A549 treated with GW870086 at 1 μM for 4 hours (cell line): ENCODE data around the gene ITPR3. TPM values are rescaled to one million over a fixed set of nuclear protein-coding genes. Genes with fewer than 3 reads are reported as not detected.

Experiments used
- total RNA-seq: library from RNA; stranded (reverse); fragments of 200-300 nt; extraction: Qiagen RNA extraction; gene quantifications from 5 replicates; pipeline ENCODE4 v1.2.3, GENCODE V29; 2022; ENCODE audit warnings: low read depth

Gene ITPR3
- 33.8 to 49.1 TPM (median 43.2 TPM) in 5 replicates for total RNA-seq

DNA sequence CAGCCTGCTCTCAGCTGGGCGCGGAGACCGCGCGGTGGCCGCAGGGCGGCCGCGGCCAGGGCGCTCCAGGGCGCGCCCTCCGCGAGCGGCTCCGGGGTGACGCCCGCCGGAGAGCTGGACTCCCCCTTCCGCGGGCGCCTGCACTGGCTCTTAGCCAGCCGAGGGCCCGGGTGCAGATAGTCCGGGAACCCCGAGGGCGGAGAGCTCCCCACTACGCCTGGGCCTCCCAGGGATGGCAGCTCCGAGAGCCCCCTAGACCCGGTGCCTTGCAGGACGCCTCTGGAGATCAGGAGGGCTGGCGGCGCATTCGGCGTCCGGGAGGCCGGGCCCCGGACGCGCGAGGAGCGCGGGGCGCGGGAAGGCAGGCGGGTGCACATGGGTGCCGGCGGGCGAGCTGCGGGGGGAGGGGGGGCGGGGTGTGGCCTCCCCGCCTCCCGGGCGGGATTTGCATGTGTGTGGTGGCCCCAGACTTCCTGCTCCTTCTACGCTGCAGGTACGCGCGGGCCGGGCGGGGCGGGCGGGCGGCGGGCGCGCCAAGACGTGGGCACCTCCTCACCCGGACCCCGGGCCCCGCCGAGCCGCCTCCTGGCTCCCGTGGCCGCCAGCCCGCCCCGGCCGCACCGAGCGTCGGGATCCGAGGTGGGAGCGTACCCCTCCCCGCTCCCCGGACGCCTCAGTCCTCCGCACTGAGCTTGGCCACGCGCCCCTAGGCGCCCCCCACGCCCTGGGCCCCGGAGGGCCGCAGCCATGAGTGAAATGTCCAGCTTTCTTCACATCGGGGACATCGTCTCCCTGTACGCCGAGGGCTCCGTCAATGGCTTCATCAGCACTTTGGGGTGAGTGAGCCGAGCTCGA lies at the start of gene ITPR3:
Gene ITPR3, plus strand, starts transcription at position 467 of the 855 bp plus-strand sequence. Its CDS starts 281 bp downstream, at position 748.

GRCh38 chr6:33579828-33580714 lies 41.1 kb upstream of the ITPR3 start, which contains the start of gene BAK1:
BAK1 (minus strand) TSS chr6:33580276; CDS start chr6:33577604, 2,672 bp downstream.

GRCh38 chr6:33711140-33712129 lies 90.3 kb downstream of the ITPR3 start, which contains the start of gene UQCC2:
UQCC2 (minus strand) TSS chr6:33711700; CDS start chr6:33711686, 14 bp downstream.

Other genes with a start within 250 kb of the ITPR3 start
- gene KIFC1, start 229.5 kb upstream of the ITPR3 start, total RNA-seq: 37.6 to 44.2 TPM (median 39.0 TPM) in 5 replicates
- 12.5 to 19.8 TPM (median 15.7 TPM) in 5 replicates for gene PHF1, start 210.3 kb upstream of the ITPR3 start, total RNA-seq
- gene CUTA, start 203.2 kb upstream of the ITPR3 start, total RNA-seq: 180 to 224 TPM (median 198 TPM) in 5 replicates
- gene SYNGAP1, start 201.3 kb upstream of the ITPR3 start, total RNA-seq: 3.6 to 4.7 TPM (median 3.9 TPM) in 5 replicates
- 9.9 to 12.4 TPM (median 11.5 TPM) in 5 replicates for gene ZBTB9, start 166.7 kb upstream of the ITPR3 start, total RNA-seq
- gene BAK1, start 41.0 kb upstream of the ITPR3 start, total RNA-seq: 36.4 to 43.8 TPM (median 41.0 TPM) in 5 replicates
- gene UQCC2, start 90.4 kb downstream of the ITPR3 start, total RNA-seq: 79.7 to 122 TPM (median 102 TPM) in 5 replicates
- gene IP6K3, start 125.6 kb downstream of the ITPR3 start, total RNA-seq: 0.40 to 0.80 TPM (median 0.46 TPM) in 5 replicates
- gene LEMD2, start 167.8 kb downstream of the ITPR3 start, total RNA-seq: 35.5 to 43.8 TPM (median 41.6 TPM) in 5 replicates
- not detected in 5 replicates for gene MLN, start 182.7 kb downstream of the ITPR3 start, total RNA-seq